HG03575 (cell line): ENCODE data around the gene STARD3.

Source experiments
- ATAC-seq: cut with Tn5 transposase; IDR thresholded peaks from one replicate; pipeline ENCODE4 v1.9.1; 2021; ENCODE audit not compliant: unreplicated experiment, insufficient number of reproducible peaks, low FRiP score; ENCODE audit errors: extremely low read depth

The STARD3 gene

DNA sequence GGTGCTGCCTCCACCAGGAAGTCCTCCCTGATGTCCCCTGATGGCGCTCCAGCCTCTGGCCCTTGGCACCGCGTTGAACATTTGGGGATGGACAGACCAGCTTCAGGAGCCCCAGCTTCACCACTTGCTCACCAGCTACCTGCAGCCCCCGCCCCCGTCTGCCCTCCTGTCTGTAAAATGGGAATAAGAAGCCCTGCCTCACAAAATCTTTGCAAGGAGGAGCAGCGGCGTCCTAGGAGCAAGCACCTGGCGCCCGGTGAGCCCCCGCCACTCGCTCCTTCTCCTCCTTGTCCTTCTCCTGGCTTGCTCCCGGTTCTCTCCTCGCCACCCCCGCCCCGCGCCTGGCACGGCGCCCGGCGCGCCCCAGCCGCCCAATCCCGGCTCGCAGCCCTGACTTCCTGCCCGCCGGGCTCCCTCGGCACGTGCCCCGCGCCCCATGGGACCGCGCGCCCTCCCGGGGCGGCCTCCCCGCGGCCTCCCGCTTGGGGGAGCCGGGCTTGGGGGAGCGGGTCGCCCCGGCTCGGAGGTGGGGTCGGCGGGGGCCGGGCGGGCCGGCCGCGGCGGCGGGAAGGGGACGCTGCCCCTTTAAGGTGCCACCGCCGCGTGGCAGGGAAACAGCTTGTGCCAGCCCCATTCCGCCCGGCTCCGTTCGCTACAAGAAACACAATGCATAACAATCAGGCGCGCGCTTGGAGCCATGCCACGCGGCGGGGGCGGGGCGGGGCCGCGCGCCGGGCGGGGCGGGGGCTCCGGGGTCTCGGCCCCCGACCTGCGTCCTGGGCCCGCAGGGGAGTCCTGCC is 19.3 kb upstream of the STARD3 start:
- ATAC-seq, result no peak

DNA sequence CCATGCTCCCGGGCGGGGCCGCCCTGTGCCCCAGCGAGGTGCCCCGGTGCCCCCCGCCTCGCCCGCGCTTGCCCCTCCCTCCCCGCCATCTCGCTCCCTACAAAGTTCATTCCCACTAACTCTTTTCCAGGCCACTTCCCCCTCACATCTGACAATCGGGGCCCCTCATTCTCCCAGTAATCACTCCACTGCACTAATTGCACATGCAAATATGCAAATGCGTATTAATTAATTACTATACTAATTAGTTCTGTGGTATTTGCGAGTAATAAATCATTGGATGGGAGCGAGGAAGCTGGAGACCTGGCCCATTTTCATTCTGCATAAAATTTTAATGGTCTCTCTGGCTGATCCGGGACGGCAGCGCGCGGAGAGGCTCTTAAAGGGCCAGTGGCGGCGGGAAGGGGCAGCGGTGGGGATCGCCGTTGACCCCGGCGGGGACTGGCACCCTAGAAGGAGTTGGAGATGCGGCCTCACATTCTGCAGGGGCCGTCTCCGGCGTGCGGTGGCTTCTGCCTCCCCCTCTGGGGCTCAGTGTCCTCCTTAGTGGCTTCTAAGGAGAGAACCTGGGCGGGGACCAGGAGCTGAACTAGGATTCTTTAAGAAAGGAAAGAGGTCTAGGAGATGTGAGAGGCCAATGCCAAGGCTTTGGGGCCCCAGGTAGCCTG is 18.6 kb upstream of the STARD3 start:
- ATAC-seq, result no peak

DNA sequence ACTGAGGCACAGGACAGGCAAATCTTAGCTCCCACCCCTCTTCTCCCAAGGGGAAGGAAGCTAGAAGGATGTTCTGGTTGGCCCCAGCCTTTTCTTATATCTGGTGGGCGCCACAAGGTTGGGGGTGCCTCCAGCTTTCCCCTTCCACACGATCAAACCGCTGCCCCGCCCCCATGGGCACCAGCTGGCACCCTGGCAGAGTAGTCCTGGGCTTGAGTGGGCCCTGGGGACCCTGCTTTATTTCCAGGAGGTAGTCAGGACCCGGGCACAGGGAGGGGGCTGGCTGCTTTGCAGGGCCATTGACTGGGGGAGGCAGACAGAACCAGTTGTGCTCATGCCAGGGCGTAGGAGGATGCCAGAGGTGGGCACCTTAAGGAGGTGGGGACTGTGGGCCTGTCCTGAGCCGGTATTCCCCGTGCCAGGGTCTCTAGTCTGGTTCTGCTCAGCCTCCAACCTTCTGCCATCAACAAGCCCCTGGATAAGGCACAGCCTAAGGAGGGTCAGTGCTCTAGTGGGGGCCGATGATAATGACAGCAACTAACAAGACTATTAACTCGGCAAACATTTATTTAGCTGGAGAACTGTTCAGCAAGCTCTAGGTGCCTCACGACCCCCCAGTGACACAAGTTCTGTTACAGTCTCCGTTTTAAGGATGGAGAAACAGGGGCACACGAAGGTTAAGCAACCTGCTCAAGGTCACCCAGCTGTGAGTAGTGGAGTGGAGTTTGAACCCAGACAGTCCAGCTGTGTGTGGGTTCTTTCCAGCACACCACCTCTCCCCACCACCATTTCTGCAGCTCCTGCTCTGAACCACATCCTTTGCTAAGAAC is 17.8 kb upstream of the STARD3 start:
- ATAC-seq, result no peak

DNA sequence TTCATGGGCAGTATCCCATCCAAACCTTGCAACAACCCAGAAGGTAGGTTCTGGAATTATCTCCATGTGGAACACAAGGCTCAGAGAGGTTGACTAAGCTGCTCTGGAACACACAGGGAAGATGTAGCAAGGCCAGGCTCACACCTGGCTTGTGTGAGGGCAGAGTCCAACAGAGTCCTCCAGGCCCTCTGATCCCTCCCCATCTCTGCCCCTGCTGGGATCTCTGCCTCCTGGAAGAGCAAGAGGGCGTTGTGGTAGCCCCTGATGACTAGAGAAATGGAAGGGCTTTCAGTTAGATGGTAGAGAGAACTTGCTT is 17.2 kb upstream of the STARD3 start:
- ATAC-seq, result no peak

DNA sequence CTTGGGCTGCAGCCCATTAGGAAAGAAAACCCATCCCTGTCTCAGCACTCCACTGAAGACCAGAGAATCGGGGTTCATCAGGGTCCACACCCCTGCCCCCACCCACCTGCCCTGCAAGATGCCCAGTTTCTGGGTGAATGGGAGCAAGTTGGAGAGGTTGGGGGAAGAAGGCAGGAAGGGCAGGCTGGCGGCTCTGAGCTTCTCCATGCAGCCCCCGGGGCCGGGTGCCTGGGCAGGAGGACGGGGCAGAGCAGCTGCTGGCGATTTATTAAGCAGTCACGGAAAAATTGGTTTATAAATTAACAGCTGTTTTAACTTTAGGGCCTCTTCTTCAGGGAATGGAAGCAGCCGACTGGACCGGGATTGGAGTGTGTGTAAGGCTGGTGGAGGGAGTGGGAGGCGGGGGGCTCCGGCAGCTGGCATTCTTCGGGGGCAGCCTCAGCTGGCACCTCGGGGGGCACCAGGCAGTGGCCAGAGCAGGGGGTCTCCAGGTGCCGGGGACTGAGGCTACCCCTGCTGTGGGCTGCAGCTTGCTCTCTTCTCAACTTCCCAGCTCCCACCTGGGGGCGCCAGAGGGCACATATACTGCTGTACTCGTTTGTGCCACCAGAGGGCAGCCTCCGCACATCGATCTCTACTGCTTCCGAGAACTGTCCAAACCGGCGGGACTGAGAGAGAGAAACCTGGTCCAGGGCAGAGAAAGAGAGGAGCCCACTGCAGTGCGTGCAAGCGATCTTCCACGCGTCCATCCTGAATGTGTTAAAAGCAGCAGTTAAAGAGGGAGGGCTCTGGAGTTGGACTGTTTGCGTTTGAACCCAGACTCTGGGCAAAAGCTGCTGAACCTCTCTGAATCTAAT is 15.2 kb upstream of the STARD3 start:
- ATAC-seq, result no peak

DNA sequence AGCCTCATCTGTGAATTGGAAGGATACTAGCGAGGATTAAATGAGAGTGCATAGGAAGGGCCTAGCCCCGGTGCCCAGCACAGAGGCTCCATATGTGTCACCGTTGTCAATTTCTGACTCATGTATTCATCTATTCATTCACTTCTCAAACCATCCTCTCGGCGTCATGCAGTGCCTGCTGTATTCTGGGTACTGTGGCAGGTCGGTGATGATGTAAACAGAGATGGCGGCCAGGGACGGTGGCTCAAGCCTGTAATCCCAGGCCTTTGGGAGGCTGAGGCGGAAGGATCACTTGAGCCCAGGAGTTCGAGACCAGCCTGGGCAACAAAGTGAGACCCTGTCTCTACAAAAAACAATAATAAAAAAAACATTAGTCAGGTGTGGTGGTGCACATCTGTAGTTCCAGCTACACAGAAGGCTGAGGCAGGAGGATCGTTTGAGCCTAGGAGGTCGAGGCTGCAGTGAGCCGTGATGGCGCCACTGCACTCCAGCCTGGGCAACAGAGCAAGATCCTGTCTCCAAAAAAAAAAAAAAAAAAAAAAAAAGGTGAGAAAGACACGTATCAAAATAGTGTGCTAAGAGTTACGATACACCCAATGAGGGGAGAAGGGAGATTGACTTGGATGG is 14.5 kb upstream of the STARD3 start:
- no peak for ATAC-seq

DNA sequence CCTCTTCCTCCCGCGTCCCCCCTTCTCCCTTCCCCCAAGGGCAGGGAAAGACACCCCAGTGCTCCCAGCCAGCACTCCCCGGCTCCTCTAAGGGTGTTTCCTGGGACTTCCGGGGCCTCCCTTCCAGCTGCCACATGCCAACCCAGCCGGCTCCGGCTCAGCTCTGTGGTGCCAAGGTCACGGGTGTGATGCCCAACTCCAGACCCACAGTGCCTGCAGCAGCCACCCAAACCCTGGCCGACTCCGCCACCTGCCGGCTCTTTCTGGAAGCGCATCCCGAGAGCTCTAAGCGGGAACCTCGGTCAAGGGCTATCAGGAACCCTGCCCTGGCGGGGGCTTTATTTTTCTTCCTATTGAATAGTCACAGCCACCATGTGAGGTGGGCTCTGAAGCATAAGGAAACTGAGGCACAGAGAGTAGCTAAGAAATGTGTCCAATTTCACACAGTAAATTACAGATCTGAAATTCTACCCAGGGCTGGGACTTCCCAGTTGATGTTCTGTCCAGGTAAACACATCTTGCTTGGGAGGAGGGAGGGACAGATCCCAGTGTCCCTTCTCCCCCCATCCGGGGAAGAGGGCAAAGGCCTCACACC is 13.5 kb upstream of the STARD3 start:
- ATAC-seq, result no peak

DNA sequence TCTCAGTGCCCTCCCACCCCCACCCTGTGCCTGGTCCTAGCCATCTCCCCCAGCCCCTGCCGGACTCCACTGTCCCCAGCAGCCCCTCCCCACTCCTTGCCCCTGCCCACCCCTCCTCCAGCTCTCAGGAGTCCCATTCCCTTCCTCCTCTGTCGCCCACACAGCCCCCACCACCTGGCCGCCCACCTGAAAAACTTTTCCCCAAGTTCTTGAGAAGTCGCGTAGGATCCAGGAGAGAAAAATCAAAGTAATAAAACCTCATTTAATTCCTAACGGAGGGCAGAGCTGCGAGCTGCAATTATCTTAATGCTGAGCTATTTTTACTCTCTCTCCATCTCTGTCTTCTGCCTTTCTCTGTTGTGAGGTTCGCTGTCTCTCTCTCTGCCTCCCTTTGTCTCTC is 12.6 kb upstream of the STARD3 start:
- ATAC-seq, result no peak

DNA sequence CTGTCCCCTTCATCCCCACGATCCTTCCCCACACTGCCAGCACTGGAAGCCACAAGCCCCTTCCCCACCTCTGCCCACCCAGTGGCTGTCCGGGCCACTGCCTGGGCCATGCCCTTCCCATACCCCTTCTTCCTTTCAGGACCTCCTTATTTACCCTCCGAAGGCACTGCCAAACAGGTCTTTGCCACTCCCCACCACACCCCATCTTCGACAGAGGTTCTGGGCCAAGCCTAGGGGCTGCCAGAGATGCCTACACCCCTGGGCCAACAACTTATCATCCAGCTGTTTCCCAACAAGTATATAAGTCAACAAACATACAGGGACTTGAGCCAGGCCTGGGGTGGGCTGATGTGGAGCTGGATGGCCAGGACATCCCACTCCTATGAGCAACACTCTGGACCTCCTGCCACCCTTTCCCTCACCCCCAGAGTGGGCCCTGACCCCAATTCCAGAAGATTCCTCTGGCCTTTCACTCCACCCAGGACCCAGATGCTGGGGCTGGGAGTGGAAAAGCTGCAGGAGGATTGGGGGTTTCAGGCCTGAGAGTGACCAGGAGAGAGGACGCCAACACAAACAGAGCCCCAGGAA is 11.7 kb upstream of the STARD3 start:
- no peak for ATAC-seq

DNA sequence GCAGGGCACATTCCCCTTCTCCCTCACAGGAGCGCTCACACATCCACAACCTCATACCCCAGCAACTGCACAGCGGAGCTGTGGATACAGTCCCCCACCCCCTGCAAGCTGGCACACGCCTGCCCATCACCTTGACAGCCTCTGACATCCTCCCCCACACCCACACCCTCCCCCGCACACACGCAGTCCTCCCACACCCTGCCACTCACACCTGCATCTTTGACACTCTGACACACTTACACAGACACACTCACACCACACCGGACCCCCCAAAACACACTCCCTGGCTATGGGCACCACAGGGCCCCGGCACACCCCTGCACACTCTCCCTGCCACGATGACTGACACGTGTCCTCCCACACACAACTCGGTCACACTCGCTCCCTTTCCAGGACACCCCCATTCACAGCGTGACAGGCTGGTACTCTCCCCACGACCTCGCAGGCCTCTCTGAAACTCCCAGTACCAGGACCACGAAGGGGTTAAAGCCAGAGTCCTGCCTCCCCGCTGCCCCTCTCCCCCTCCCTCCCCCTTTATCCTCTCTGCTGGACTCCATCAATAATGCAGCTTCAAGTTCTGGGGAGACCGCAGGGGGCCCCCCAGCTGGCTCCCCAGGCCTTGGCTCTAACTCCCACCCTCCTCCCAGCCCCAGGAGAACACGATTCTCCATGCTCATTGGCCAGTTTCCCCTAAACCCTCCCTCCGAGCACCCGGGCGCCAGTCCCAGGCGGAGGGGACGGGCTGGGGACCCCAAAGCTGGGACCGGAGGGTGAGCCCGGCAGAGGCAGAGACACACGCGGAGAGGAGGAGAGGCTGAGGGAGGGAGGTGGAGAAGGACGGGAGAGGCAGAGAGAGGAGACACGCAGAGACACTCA is 10.5 kb upstream of the STARD3 start, which contains the start of gene PPP1R1B:
Gene PPP1R1B (plus strand): TSS at position 782 of the 876 bp plus-strand sequence. CDS start 441 bp downstream, outside the sequence.
- no peak for ATAC-seq

DNA sequence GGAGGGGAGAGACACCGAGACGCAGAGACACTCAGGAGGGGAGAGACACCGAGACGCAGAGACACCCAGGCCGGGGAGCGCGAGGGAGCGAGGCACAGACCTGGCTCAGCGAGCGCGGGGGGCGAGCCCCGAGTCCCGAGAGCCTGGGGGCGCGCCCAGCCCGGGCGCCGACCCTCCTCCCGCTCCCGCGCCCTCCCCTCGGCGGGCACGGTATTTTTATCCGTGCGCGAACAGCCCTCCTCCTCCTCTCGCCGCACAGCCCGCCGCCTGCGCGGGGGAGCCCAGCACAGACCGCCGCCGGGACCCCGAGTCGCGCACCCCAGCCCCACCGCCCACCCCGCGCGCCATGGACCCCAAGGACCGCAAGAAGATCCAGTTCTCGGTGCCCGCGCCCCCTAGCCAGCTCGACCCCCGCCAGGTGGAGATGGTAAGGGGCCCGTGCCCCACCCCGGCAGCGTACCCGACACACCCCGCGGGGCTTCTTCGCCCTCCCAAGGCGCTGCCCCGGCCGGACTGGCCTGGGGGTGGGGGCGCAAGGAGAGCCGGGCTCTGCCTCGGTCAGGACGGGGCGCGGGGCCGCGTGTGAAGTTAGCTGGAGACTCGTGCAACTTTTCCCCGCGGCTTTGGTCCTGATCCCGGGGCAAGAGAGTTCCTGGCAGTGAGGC is 9.8 kb upstream of the STARD3 start:
- no peak for ATAC-seq

DNA sequence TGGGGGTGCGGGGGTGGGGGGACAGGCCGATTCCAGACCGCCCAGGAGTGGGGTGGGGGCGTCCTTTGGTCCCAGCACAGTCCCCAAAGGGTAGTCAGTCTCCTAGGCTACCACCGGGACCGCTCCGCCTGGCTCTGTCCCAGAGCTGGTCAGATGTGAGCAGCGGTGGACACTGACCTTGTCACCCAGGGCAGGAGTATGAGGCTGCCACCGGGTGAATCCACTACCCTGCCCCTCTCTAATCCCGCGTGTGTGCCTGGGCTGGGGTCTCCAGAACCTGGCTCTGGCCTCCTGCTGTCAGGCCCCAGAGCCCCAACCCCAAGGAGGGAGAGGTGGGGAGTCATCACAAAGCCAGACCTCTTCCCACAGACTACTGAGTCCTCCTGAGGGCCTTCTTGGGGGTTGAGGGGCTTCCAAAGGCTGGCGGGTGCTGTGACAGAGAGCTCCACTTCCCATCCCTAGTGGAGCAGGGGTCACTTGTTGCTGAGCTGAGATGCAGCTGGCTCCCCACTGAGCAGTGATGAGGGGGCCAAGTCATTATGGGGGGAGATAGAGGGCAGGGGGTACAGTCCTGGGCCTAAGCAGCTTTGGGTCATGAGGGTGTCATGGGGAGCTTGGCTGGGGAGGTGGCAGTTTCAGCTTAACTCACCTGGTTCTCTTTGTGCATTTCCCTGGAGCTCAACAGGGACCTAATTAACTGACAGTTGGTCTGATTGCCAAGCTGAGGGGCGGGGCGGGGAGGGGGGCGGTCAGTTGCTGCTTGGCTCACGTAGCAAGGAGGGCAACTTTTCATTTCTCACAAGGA is 9.0 kb upstream of the STARD3 start:
- no peak for ATAC-seq

DNA sequence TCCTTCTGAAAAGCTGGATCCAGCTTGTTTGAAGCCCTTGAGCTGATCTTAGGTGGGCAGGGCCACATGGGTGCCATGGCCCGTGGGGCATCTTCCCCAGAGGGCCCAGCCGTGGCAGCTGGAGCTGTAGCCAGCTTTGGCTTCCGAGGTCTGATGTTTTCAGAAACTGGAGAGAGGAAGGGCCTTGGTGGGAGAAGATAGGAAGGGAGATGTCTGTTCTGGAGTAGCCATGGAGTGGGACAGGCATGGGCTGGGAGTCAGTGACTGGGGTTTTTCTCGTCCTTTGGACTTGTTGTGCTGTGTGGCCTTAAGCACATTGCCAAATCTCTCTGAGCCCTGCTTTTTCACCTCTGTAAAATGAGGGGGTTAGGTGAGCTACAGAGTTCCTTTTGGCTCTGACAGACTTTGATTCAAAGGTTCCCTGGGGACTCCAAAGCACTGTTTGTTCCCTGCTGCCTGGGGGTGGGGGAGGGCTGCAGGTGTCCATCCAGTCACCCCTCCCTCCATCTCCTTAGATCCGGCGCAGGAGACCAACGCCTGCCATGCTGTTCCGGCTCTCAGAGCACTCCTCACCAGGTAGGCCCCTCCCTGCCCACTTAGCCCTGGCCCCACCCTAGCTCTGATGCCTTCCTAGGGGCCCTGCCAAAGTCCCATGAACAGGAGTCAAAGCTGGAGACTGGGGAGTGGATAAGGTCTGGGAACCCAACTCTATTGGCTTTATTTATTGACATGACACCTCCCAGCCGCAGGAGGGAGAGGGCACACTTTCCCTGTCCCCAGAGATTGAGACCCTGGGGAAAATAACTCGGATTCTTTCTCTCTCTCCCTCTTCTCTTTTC is 8.1 kb upstream of the STARD3 start:
- ATAC-seq, result no peak

DNA sequence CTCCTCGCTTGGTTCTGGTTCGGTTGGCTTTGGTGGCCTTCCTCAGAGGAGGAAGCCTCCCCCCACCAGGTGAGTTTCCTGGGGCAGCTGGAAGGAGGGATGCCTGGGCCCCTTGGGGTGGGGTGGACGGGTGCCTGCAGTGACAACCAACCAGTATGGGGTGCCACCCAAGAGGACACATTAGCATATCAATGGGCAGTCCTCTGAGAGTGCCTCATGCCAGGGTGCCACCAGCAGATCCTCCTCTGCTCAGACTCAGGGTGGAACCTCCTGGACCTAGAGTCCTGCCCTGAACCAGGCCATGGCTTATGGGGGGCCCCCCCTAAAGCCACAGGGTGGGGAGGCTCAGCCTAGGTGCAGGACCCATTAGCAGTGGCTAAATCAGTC is 7.5 kb upstream of the STARD3 start:
- ATAC-seq, result no peak

DNA sequence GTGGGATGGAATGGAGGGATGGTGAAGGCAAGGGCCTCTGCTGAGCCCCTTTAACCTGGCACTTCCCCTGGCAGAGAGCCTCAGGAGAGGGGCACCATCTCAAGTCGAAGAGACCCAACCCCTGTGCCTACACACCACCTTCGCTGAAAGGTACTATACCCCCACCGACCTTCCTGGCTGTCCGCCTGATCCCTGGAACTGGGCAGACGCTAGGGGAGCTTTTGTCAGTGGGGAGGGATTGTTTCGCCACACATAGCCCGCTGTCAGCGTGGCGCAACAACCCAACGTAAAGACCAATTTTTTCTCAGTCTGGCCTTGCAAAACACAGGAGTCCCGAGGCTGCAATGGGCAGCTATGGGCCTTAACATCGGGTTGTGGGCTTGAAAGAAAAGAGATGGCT is 7.0 kb upstream of the STARD3 start:
- ATAC-seq, result no peak
